Measurements from ENCODE around the gene ZNF418. TPM values are rescaled to one million over a fixed set of nuclear protein-coding genes. Genes with fewer than 3 reads are reported as not detected.
A peak's percentile ranks its signal among the peaks of the same experiment; 100 is the strongest.
"Not testable (repeated sequence)": the region's sequence is repeated elsewhere in the genome, so short reads cannot be mapped to it uniquely, and the experiment has no call there.

The ZNF418 gene
- total RNA-seq, 1 donor from 2014 or later: 14.1 TPM

DNA sequence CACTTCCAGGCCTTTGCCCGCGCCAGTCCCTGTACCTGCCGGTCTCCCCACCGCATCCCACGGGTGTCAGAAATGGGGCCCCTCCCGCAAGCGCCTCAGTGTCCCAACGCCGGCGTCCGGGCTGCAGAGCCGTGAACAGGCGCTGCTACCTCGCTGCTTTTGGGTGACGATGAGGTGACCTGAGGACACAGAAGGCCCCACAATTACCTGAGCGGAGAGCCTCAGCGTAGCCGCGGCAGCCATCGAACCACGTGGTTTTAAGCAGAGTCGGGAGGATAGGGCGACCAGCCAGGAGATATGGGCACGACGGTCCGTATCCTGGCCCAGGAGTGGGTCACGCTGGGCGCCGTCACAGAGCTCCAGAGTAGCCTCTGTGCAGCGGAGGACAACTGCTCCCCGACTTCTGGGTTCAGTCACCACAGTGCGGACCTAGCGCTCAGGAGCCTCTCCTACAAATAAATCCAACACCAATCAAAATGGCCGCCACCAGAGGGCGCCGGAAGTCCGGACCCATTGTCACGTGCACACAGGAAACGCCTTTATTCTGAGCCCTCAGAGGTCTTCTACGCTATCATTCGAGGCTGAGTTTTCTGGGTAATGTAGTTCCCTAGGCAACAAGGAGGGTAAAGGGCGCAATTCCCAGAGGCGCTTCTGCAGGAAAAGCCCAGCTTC lies 46.5 kb downstream of the ZNF418 start, which contains the start of gene ZNF814:
Gene ZNF814, minus strand, starts transcription at position 478 of the 672 bp plus-strand sequence. Its CDS starts 235 bp downstream, at position 243.
- DNase-seq (ENCODE audit: low spot score): peak; percentile 93

- DNase-seq (ENCODE audit: low spot score): peak; percentile 16
Measured at GRCh38 chr19:57888107-57888559, 47.1 kb downstream of the ZNF418 start.

DNA sequence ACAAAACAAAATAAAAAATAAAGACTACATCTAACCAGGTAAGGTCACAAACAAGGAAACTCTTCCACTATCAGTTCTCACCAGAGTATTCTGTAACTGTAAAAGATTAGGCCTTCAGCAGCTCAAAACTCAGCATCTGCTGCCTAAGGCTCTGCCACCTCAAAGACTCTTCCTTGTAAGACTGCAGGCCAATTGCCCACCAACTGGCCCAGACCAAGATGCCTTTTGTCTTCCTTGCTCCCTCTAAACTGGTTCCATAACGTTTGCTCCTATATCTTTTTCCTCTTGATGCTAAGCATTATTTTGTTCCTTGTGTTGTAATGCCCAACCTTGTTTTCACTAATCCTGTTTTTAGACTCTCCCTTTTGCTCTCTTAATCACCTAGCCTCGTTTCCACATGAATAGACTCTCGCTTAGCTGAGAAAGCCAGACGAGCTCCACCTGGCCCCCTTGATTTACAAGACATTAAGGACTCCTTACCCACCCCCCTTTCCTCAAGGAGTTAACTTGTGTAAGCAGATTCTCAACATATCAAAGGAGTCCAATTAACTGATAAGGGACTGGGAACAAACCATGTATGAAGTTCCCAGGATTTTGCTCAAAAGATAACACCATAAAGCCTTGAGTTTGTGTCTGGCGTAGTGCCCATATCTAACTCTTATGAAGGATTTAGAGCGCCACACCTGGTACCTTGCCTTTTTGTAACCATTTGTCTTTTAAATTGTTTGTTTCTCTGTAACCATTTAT lies 47.8 kb downstream of the ZNF418 start:
- DNase-seq (ENCODE audit: low spot score): peak; percentile 24

- DNase-seq (ENCODE audit: low spot score): no peak
Measured at GRCh38 chr19:57886046-57886445, 49.2 kb downstream of the ZNF418 start.

DNA sequence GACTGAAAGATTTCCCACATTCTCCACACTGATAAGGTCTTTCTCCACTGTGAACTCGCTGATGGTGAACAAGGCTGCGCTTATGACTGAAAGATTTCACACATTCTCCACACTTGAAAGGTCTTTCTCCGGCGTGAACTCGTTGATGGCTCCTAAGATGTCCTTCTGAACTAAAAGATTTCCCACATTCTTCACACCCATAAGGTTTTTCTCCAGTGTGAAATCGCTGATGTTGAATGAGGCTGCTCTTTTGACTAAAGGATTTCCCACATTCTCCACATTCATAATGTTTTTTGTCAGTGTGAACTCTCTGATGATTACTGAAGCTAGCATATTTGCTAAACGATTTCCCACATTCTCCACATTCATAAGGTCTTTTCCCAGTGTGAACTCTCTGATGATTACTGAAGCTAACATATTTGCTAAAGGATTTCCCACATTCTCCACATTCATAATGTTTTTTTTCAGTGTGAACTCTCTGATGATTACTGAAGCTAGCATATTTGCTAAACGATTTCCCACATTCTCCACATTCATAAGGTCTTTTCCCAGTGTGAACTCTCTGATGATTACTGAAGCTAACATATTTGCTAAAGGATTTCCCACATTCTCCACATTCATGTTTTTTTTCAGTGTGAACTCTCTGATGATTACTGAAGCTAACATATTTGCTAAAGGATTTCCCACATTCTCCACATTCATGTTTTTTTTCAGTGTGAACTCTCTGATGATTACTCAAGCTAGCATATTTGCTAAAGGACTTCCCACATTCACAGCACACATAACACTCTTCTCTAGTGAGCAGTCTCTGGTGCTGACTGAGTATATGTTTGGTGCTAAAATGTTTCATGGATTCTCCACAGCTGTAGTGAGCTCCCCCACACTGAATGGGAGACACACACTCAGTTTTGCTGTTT lies 61.1 kb downstream of the ZNF418 start:
- not testable (repeated sequence) for DNase-seq (ENCODE audit: low spot score)

DNA sequence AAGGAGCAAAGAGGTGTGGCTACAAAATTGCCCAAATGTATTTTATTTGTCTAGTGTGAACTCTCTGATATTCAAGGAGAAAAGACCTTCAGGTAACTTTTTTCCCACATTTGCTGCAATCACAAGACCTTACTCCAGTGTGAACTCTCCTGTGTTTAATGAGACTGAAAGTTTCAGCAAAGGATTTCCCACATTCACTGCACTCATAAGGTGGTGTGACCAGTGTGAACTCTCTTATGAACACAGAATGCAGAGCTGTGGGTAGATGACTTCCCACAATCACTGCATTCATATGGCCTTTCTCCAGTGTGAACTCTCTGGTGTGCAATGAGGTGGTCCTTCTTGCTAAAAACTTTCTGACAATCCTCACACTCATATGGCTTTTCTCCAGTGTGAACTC lies 62.8 kb downstream of the ZNF418 start:
- no peak for DNase-seq (ENCODE audit: low spot score)

Other genes with a start within 250 kb of the ZNF418 start
- 11.7 TPM for gene ZNF154, start 226.2 kb downstream of the ZNF418 start, total RNA-seq
- 14.9 TPM for gene ZNF671, start 207.8 kb downstream of the ZNF418 start, total RNA-seq
- gene ZNF776, start 188.6 kb downstream of the ZNF418 start, total RNA-seq: 21.6 TPM
- 20.2 TPM for gene ZNF586, start 165.7 kb downstream of the ZNF418 start, total RNA-seq
- 47.0 TPM for gene ZNF552, start 120.5 kb downstream of the ZNF418 start, total RNA-seq
- gene ZNF587B, start 105.1 kb downstream of the ZNF418 start, total RNA-seq: 15.9 TPM
- gene ZNF587, start 85.5 kb downstream of the ZNF418 start, total RNA-seq: 60.0 TPM
- 23.6 TPM for gene ZNF814, start 46.4 kb downstream of the ZNF418 start, total RNA-seq
- gene ZNF417, start 18.8 kb downstream of the ZNF418 start, total RNA-seq: 31.0 TPM
- gene ZNF256, start 12.3 kb upstream of the ZNF418 start, total RNA-seq: 5.7 TPM
- gene C19orf18, start 39.1 kb upstream of the ZNF418 start, total RNA-seq: 0.60 TPM
- 23.3 TPM for gene ZNF606, start 67.4 kb upstream of the ZNF418 start, total RNA-seq
- 1.3 TPM for gene ZSCAN1, start 98.6 kb upstream of the ZNF418 start, total RNA-seq
- gene ZNF135, start 123.9 kb upstream of the ZNF418 start, total RNA-seq: 11.1 TPM
- 111 TPM for gene ZSCAN18, start 162.8 kb upstream of the ZNF418 start, total RNA-seq
- 16.9 TPM for gene ZNF329, start 215.4 kb upstream of the ZNF418 start, total RNA-seq
- 33.8 TPM for gene ZNF274, start 247.7 kb upstream of the ZNF418 start, total RNA-seq